ENCODE data around the gene LSM6.

Gene LSM6

GRCh38 chr4:146143888-146144287 is 31.6 kb upstream of the LSM6 start:
- Histone ChIP-seq H3K36me3 (replicated peaks) (no peaks in the 10 kb centered on the region), H3K27ac (no peak overlapping the region), H3K27me3 (replicated peaks) (peaks cover 2% of the 10 kb centered on the region), H3K4me3 (ENCODE audit: low read depth, low read length) (no peak overlapping the region)
- in situ Hi-C loops (cut with HindIII; ENCODE audit: low pct_ligation_motif_present, low sequenced_read_pairs) = no loop called here
- no peak for TF ChIP-seq CTCF (IDR thresholded peaks at IDR 0.05; ENCODE audit: low read depth, low read length, missing control alignments)
- DNase-seq = no peak

- in situ Hi-C loops (cut with HindIII; ENCODE audit: low pct_ligation_motif_present, low sequenced_read_pairs) = no loop called here
- no peak overlapping the region for H3K4me3 ChIP-seq (ENCODE audit: low read depth, low read length)
- H3K27me3 ChIP-seq (replicated peaks) = no peaks in the 10 kb centered on the region
- no peak overlapping the region for H3K27ac ChIP-seq
- no peak for TF ChIP-seq CTCF (IDR thresholded peaks at IDR 0.05; ENCODE audit: low read depth, low read length, missing control alignments)
- no peak for DNase-seq
- no peaks in the 10 kb centered on the region for H3K36me3 ChIP-seq (replicated peaks)
Measured at GRCh38 chr4:146146918-146147317, 28.6 kb upstream of the LSM6 start.

GRCh38 chr4:146148021-146148420 is 27.5 kb upstream of the LSM6 start:
- DNase-seq = no peak
- TF ChIP-seq CTCF (IDR thresholded peaks at IDR 0.05; ENCODE audit: low read depth, low read length, missing control alignments) = no peak
- Histone ChIP-seq H3K4me3 (ENCODE audit: low read depth, low read length) (no peak overlapping the region), H3K36me3 (replicated peaks) (no peaks in the 10 kb centered on the region), H3K27me3 (replicated peaks) (no peaks in the 10 kb centered on the region), H3K27ac (no peak overlapping the region)
- in situ Hi-C loops (cut with HindIII; ENCODE audit: low pct_ligation_motif_present, low sequenced_read_pairs) = no loop called here

GRCh38 chr4:146154057-146154456 is 21.5 kb upstream of the LSM6 start:
- no peak overlapping the region for H3K4me3 ChIP-seq (ENCODE audit: low read depth, low read length)
- DNase-seq = no peak
- in situ Hi-C loops (cut with HindIII; ENCODE audit: low pct_ligation_motif_present, low sequenced_read_pairs) = no loop called here

GRCh38 chr4:146155152-146155724 is 20.3 kb upstream of the LSM6 start:
- H3K36me3 ChIP-seq (replicated peaks) = no peaks in the 10 kb centered on the region
- H3K27ac ChIP-seq = no peak overlapping the region
- TF ChIP-seq CTCF (IDR thresholded peaks at IDR 0.05; ENCODE audit: low read depth, low read length, missing control alignments) = no peak
- H3K27me3 ChIP-seq (replicated peaks) = no peaks in the 10 kb centered on the region
- no peak overlapping the region for H3K4me3 ChIP-seq (ENCODE audit: low read depth, low read length)
- no peak for DNase-seq
- in situ Hi-C loops (cut with HindIII; ENCODE audit: low pct_ligation_motif_present, low sequenced_read_pairs) = no loop called here

More at GRCh38 chr4:146154057-146154456, 21.5 kb upstream of the LSM6 start:
- TF ChIP-seq CTCF (IDR thresholded peaks at IDR 0.05; ENCODE audit: low read depth, low read length, missing control alignments) = no peak
- H3K27ac ChIP-seq = no peak overlapping the region
- H3K27me3 ChIP-seq (replicated peaks) = no peaks in the 10 kb centered on the region
- H3K36me3 ChIP-seq (replicated peaks) = no peaks in the 10 kb centered on the region
